Activated T-helper 1 cell treated with anti-CD3 and anti-CD28 coated beads, Interleukin-12 subunit alpha, Interleukin-12 subunit beta, Interleukin-2, Interleukin-4 antibody, amounts not matched to agents 30 ng/mL and 10 ng/mL and 1 ng/mL, durations not matched to agents 14 hours and 24 hours and 36 hours (primary cell): ENCODE results near the gene BRAT1. TPM values are rescaled to one million over a fixed set of nuclear protein-coding genes. Genes with fewer than 3 reads are reported as not detected.
A peak's percentile ranks its signal among the peaks of the same experiment; 100 is the strongest.

ENCODE experiments used
- DNase-seq: peaks from one replicate; pipeline ENCODE4 v3.0.0; 2021; ENCODE audit warnings: low spot score
- H3K27ac Mint-ChIP-seq: one replicate; pipeline ENCODE4 v1.8.0; 2021; ENCODE audit warnings: mild to moderate bottlenecking, mixed read lengths
- H3K27me3 Mint-ChIP-seq: one replicate; pipeline ENCODE4 v1.8.0; 2022; ENCODE audit warnings: mild to moderate bottlenecking, moderate library complexity, mixed read lengths; ENCODE audit not compliant: insufficient read depth
- H3K36me3 Mint-ChIP-seq: one replicate; pipeline ENCODE4 v1.8.0; 2021; ENCODE audit warnings: low read depth, mixed read lengths
- H3K4me1 Mint-ChIP-seq: one replicate; pipeline ENCODE4 v1.8.0; 2021; ENCODE audit warnings: low read depth, mixed read lengths
- H3K4me3 Mint-ChIP-seq: one replicate; pipeline ENCODE4 v1.8.0; 2021; ENCODE audit warnings: mild to moderate bottlenecking, moderate library complexity, mixed read lengths
- H3K9me3 Mint-ChIP-seq: one replicate; pipeline ENCODE4 v1.8.0; 2021; ENCODE audit warnings: mixed read lengths
- intact Hi-C: fragments of 100-400 bp; cut with micrococcal nuclease; formaldehyde crosslinking; loops from one replicate; pipeline ENCODE4 v1.15.1; 2024
- total RNA-seq: library from RNA; stranded (reverse); gene quantifications from 2 replicates; pipeline ENCODE4 v1.2.3, GENCODE V29; 2022

BRAT1 gene
- total RNA-seq, 1 donor from 2014 or later = 42.9 TPM

GRCh38 chr7:2500701-2501100 is 54.6 kb downstream of the BRAT1 start:
- no peaks in the 10 kb centered on the region for H3K4me1 Mint-ChIP-seq
- H3K4me3 Mint-ChIP-seq = no peak overlapping the region
- H3K9me3 Mint-ChIP-seq = no peaks in the 10 kb centered on the region
- no peak overlapping the region for H3K27ac Mint-ChIP-seq
- H3K27me3 Mint-ChIP-seq = peaks cover 5% of the 10 kb centered on the region
- H3K36me3 Mint-ChIP-seq = no peaks in the 10 kb centered on the region
- no peak for DNase-seq
- intact Hi-C loops = no loop called here

- H3K27me3 Mint-ChIP-seq = peaks cover 5% of the 10 kb centered on the region
- H3K4me3 Mint-ChIP-seq = no peak overlapping the region
- H3K36me3 Mint-ChIP-seq = no peaks in the 10 kb centered on the region
- no peak overlapping the region for H3K27ac Mint-ChIP-seq
- H3K9me3 Mint-ChIP-seq = no peaks in the 10 kb centered on the region
- H3K4me1 Mint-ChIP-seq = no peaks in the 10 kb centered on the region
- no peak for DNase-seq
- intact Hi-C loops = no loop called here
Measured at GRCh38 chr7:2499719-2500430, 55.4 kb downstream of the BRAT1 start.

- no peak for DNase-seq
- Mint-ChIP-seq H3K36me3 (no peaks in the 10 kb centered on the region), H3K4me3 (no peak overlapping the region), H3K27me3 (peaks cover 5% of the 10 kb centered on the region), H3K27ac (no peak overlapping the region), H3K4me1 (no peaks in the 10 kb centered on the region), H3K9me3 (no peaks in the 10 kb centered on the region)
- intact Hi-C loops = no loop called here
Measured at GRCh38 chr7:2499181-2499580, 56.1 kb downstream of the BRAT1 start.

GRCh38 chr7:2498708-2499107 is 56.6 kb downstream of the BRAT1 start:
- Mint-ChIP-seq H3K27me3 (peaks cover 5% of the 10 kb centered on the region), H3K9me3 (no peaks in the 10 kb centered on the region), H3K27ac (no peak overlapping the region), H3K36me3 (no peaks in the 10 kb centered on the region), H3K4me3 (no peak overlapping the region), H3K4me1 (no peaks in the 10 kb centered on the region)
- no peak for DNase-seq
- intact Hi-C loops = loop anchor here (1.0 kb wide), 1 partner anchor 44 kb away; no protein-coding TSS in a partner anchor

GRCh38 chr7:2497500-2498336 is 57.6 kb downstream of the BRAT1 start:
- Mint-ChIP-seq H3K9me3 (no peaks in the 10 kb centered on the region), H3K27me3 (peaks cover 5% of the 10 kb centered on the region)
- intact Hi-C loops = loop anchor here (1.0 kb wide), 1 partner anchor 45 kb away; no protein-coding TSS in a partner anchor

GRCh38 chr7:2497065-2497464 is 58.3 kb downstream of the BRAT1 start:
- Mint-ChIP-seq H3K4me1 (no peaks in the 10 kb centered on the region), H3K27ac (no peak overlapping the region), H3K27me3 (peaks cover 5% of the 10 kb centered on the region), H3K4me3 (no peak overlapping the region), H3K36me3 (no peaks in the 10 kb centered on the region), H3K9me3 (no peaks in the 10 kb centered on the region)
- intact Hi-C loops = no loop called here
- no peak for DNase-seq

More at GRCh38 chr7:2497500-2498336, 57.6 kb downstream of the BRAT1 start:
- Mint-ChIP-seq H3K4me1 (no peaks in the 10 kb centered on the region), H3K27ac (no peak overlapping the region), H3K4me3 (no peak overlapping the region), H3K36me3 (no peaks in the 10 kb centered on the region)
- DNase-seq = no peak

GRCh38 chr7:2496375-2496774 is 58.9 kb downstream of the BRAT1 start:
- no peaks in the 10 kb centered on the region for H3K9me3 Mint-ChIP-seq

GRCh38 chr7:2495418-2496299 is 59.7 kb downstream of the BRAT1 start:
- no peak for DNase-seq
- Mint-ChIP-seq H3K9me3 (no peaks in the 10 kb centered on the region), H3K27ac (no peak overlapping the region), H3K4me1 (no peaks in the 10 kb centered on the region), H3K4me3 (no peak overlapping the region), H3K27me3 (peaks cover 5% of the 10 kb centered on the region), H3K36me3 (no peaks in the 10 kb centered on the region)
- intact Hi-C loops = no loop called here

More at GRCh38 chr7:2496375-2496774, 58.9 kb downstream of the BRAT1 start:
- Mint-ChIP-seq H3K4me1 (no peaks in the 10 kb centered on the region), H3K36me3 (no peaks in the 10 kb centered on the region), H3K27ac (no peak overlapping the region), H3K27me3 (peaks cover 5% of the 10 kb centered on the region), H3K4me3 (no peak overlapping the region)
- intact Hi-C loops = no loop called here
- no peak for DNase-seq

GRCh38 chr7:2494191-2495130 is 60.9 kb downstream of the BRAT1 start:
- Mint-ChIP-seq H3K4me3 (no peak overlapping the region), H3K27me3 (peaks cover 7% of the 10 kb centered on the region), H3K36me3 (no peaks in the 10 kb centered on the region), H3K4me1 (no peaks in the 10 kb centered on the region), H3K27ac (no peak overlapping the region), H3K9me3 (no peaks in the 10 kb centered on the region)
- no peak for DNase-seq
- intact Hi-C loops = no loop called here

- no peak for DNase-seq
- peaks cover 14% of the 10 kb centered on the region for H3K27me3 Mint-ChIP-seq
- no peaks in the 10 kb centered on the region for H3K36me3 Mint-ChIP-seq
- intact Hi-C loops = no loop called here
- no peak overlapping the region for H3K4me3 Mint-ChIP-seq
- H3K4me1 Mint-ChIP-seq = no peaks in the 10 kb centered on the region
- H3K27ac Mint-ChIP-seq = no peak overlapping the region
- H3K9me3 Mint-ChIP-seq = no peaks in the 10 kb centered on the region
Measured at GRCh38 chr7:2493205-2494164, 61.8 kb downstream of the BRAT1 start.

GRCh38 chr7:2492038-2492437 is 63.3 kb downstream of the BRAT1 start:
- H3K9me3 Mint-ChIP-seq = no peaks in the 10 kb centered on the region
- H3K36me3 Mint-ChIP-seq = no peaks in the 10 kb centered on the region
- H3K4me3 Mint-ChIP-seq = no peak overlapping the region
- no peaks in the 10 kb centered on the region for H3K4me1 Mint-ChIP-seq
- peaks cover 12% of the 10 kb centered on the region for H3K27me3 Mint-ChIP-seq
- intact Hi-C loops = no loop called here
- H3K27ac Mint-ChIP-seq = peak overlapping the region; percentile 31
- DNase-seq = no peak
